Measurements from ENCODE around the gene CFAP54.

GRCh38 chr12:96441816-96442215, 47.6 kb upstream of the CFAP54 start:
- TF ChIP-seq CTCF (IDR thresholded peaks at IDR 0.05), result no peak
- TF ChIP-seq POLR2A (IDR thresholded peaks at IDR 0.05), result no peak
